Measurements from ENCODE around the gene DBR1.

DNA sequence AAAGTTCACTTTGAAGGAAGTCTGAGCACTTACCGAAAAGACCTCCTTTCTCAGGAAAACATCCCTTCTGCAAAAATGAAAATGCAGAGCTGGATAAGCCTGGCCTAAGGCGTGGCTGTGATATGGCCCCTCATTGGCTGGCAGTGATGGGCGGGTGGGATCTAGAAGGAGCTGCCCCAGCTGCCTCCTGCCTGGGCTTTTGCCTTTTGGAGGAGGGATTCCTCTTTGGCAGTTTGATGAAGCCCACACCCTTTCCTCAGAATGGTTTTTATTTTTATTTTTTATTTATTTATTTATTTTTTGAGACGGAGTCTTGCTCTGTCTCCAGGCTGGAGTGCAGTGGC is 55.3 kb downstream of the DBR1 start:
- TF ChIP-seq CTCF (IDR thresholded peaks at IDR 0.05) (no peak), POLR2AphosphoS5 (IDR thresholded peaks at IDR 0.05) (no peak), POLR2A (IDR thresholded peaks at IDR 0.05) (no peak)

All from sigmoid colon (tissue), 4 donors.